ENCODE results near the gene RAPGEF4.

DNA sequence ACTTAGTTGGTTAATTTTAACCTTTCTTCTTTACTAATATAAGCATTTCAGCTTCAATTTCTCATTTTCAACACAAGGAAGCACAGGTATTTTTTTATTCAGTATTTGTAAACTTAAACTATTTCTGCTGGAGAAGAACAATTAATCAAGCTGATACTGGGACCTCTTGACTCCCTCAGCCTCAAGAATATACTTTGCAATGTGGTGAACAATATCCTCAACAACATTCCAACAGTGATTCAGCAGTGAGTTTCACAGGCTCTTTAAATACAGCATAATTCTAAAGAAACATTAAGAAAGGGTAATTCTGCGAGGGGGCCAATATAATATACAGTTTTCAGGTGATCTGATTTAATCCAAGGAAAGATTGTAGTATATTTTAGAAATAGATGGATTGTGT, 10.0 kb downstream of the RAPGEF4 start:
- TF ChIP-seq, protein P1, sequence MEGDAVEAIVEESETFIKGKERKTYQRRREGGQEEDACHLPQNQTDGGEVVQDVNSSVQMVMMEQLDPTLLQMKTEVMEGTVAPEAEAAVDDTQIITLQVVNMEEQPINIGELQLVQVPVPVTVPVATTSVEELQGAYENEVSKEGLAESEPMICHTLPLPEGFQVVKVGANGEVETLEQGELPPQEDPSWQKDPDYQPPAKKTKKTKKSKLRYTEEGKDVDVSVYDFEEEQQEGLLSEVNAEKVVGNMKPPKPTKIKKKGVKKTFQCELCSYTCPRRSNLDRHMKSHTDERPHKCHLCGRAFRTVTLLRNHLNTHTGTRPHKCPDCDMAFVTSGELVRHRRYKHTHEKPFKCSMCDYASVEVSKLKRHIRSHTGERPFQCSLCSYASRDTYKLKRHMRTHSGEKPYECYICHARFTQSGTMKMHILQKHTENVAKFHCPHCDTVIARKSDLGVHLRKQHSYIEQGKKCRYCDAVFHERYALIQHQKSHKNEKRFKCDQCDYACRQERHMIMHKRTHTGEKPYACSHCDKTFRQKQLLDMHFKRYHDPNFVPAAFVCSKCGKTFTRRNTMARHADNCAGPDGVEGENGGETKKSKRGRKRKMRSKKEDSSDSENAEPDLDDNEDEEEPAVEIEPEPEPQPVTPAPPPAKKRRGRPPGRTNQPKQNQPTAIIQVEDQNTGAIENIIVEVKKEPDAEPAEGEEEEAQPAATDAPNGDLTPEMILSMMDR (IDR thresholded peaks at IDR 0.05): no peak
- TF ChIP-seq POLR2AphosphoS5 (IDR thresholded peaks at IDR 0.05; ENCODE audit: low read depth, low read length) (no peak), SIN3A (IDR thresholded peaks at IDR 0.05; ENCODE audit: borderline replicate concordance, insufficient read depth, low read depth, low read length) (no peak), TCF7L2 (IDR thresholded peaks at IDR 0.05; ENCODE audit: low read depth, low read length) (no peak)
- TF ChIP-seq, protein P2, sequence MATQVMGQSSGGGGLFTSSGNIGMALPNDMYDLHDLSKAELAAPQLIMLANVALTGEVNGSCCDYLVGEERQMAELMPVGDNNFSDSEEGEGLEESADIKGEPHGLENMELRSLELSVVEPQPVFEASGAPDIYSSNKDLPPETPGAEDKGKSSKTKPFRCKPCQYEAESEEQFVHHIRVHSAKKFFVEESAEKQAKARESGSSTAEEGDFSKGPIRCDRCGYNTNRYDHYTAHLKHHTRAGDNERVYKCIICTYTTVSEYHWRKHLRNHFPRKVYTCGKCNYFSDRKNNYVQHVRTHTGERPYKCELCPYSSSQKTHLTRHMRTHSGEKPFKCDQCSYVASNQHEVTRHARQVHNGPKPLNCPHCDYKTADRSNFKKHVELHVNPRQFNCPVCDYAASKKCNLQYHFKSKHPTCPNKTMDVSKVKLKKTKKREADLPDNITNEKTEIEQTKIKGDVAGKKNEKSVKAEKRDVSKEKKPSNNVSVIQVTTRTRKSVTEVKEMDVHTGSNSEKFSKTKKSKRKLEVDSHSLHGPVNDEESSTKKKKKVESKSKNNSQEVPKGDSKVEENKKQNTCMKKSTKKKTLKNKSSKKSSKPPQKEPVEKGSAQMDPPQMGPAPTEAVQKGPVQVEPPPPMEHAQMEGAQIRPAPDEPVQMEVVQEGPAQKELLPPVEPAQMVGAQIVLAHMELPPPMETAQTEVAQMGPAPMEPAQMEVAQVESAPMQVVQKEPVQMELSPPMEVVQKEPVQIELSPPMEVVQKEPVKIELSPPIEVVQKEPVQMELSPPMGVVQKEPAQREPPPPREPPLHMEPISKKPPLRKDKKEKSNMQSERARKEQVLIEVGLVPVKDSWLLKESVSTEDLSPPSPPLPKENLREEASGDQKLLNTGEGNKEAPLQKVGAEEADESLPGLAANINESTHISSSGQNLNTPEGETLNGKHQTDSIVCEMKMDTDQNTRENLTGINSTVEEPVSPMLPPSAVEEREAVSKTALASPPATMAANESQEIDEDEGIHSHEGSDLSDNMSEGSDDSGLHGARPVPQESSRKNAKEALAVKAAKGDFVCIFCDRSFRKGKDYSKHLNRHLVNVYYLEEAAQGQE (IDR thresholded peaks at IDR 0.05; ENCODE audit: insufficient read depth in 1 of 2, low read depth in 2 of 2, low read length in 1 of 2): no peak

Data from Panc1 (cell line).